ENCODE measurements around the gene RALGAPA2.

DNA sequence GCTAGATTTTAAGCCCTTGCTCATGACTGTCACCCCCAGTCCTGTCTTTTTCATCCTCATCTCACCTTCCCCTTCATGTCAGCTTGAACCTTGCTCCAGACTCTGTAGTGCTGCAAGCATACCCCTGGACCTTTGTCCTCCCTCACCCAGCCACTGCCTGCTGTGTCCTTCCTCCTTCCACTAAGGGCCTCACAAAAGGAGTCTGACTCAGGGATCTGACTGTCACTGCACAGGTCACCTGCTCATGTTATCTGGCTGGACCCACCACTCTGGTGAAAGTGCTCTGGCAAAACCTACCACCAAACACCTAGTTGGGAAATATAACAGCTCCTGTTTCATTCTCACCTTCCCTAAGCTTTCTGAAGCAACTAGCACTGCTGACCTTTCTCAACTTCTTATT lies 193.2 kb downstream of the RALGAPA2 start:
- TF ChIP-seq, protein P1, sequence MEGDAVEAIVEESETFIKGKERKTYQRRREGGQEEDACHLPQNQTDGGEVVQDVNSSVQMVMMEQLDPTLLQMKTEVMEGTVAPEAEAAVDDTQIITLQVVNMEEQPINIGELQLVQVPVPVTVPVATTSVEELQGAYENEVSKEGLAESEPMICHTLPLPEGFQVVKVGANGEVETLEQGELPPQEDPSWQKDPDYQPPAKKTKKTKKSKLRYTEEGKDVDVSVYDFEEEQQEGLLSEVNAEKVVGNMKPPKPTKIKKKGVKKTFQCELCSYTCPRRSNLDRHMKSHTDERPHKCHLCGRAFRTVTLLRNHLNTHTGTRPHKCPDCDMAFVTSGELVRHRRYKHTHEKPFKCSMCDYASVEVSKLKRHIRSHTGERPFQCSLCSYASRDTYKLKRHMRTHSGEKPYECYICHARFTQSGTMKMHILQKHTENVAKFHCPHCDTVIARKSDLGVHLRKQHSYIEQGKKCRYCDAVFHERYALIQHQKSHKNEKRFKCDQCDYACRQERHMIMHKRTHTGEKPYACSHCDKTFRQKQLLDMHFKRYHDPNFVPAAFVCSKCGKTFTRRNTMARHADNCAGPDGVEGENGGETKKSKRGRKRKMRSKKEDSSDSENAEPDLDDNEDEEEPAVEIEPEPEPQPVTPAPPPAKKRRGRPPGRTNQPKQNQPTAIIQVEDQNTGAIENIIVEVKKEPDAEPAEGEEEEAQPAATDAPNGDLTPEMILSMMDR (IDR thresholded peaks at IDR 0.05), result no peak
- no peak for TF ChIP-seq POLR2A (IDR thresholded peaks at IDR 0.05)

Measured in thyroid gland (tissue), 4 donors.